GM19238 (cell line): ENCODE results near the gene MRPL46.
A peak's percentile ranks its signal among the peaks of the same experiment; 100 is the strongest.

Source experiments
- DNase-seq: peaks from one replicate; pipeline ENCODE4 v3.0.0; 2011; ENCODE audit warnings: low spot score; ENCODE audit not compliant: insufficient read length

The MRPL46 gene

GRCh38 chr15:88467073-88467934 lies at the start of gene MRPL46, which contains the start of gene MRPS11:
Gene MRPL46 (minus strand): TSS chr15:88467388. CDS start chr15:88467377, 11 bp downstream.
Gene MRPS11 (plus strand): TSS chr15:88467708. CDS start chr15:88467718, 10 bp downstream.
- peak; percentile 80 for DNase-seq

DNA sequence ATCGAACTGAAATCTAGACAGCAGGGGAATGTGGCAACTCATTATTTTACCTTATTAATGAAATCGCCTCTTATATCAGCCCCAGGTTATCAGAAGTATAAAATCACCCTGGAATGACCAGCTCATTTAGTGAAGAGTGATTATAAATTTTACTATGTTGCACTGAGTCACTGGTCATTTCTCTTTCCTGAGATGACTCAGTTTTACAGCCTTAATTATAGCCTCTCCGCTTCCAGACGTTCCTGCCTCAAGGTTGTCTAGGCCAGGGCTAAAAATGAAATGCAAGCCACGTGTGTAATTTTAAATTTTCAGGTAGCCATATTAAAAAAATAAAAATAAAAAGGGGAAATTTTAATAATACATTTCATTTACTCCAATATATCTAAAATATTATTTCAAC lies 46.0 kb upstream of the MRPL46 start:
- no peak for DNase-seq

GRCh38 chr15:88512601-88513000 lies 45.4 kb upstream of the MRPL46 start:
- DNase-seq, result no peak

DNA sequence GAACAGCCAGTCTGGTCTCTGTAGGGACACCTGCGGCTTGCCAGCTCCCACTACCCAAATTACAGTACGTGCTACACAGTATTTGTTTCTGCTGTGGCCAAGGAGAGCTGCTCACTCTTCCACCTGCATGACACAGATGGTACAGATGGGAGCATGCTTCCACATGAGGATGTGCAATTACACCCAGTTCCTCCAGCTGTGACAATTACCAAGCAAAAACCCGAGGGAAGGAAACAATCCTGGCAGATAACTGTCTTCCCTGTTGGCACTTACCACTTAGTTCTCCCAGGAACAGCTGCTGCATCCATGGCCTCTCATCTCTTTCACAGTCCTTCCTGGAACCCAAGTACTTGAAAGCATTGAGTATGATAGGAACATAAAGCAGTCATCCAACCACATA lies 44.9 kb upstream of the MRPL46 start:
- DNase-seq, result no peak

GRCh38 chr15:88511161-88511560 lies 44.0 kb upstream of the MRPL46 start:
- DNase-seq, result no peak

GRCh38 chr15:88509964-88510363 lies 42.8 kb upstream of the MRPL46 start:
- no peak for DNase-seq

DNA sequence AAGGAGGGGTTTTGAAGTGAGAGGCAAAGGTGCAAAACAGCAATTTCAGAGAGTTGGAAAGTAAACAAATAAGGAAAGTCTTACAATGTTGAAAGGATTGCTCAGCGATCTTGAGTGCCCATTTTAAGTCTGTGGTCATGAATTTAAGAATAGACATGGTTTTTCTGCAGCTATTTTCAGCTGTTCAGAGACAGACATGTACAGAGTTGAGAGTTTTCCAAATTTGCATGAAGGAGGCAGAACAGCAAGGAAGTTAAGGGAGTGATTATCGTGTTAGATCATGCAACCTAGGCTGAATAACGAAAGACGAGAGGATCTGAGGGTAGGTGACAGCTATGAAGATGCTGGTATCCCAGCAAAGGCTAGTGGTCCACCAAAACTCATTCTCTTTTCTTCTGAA lies 42.1 kb upstream of the MRPL46 start:
- DNase-seq, result no peak

GRCh38 chr15:88506628-88507027 lies 39.4 kb upstream of the MRPL46 start:
- DNase-seq, result no peak

DNA sequence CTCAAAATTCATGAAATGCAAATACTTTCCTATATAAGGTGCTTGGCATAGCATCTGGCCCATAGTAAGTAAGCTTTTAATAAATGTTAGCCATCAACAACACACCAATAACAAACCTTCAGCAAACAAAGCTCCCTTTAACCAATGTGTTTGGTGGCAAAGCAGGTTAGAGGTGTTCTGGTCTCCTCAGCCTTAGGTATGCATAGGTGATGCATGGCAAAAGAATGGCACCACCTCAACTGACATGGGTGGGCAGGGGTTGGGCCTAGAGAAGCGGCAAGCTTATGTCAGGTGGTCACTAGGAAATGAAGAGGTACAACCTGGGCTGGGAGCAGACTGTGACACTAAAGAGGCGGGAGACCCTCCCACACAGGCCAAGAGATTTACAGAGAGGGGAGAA lies 38.5 kb upstream of the MRPL46 start:
- no peak for DNase-seq

GRCh38 chr15:88504445-88504844 lies 37.3 kb upstream of the MRPL46 start:
- no peak for DNase-seq

- no peak for DNase-seq
These were observed 31.8 kb upstream of the MRPL46 start for GRCh38 chr15:88498996-88499395.

DNA sequence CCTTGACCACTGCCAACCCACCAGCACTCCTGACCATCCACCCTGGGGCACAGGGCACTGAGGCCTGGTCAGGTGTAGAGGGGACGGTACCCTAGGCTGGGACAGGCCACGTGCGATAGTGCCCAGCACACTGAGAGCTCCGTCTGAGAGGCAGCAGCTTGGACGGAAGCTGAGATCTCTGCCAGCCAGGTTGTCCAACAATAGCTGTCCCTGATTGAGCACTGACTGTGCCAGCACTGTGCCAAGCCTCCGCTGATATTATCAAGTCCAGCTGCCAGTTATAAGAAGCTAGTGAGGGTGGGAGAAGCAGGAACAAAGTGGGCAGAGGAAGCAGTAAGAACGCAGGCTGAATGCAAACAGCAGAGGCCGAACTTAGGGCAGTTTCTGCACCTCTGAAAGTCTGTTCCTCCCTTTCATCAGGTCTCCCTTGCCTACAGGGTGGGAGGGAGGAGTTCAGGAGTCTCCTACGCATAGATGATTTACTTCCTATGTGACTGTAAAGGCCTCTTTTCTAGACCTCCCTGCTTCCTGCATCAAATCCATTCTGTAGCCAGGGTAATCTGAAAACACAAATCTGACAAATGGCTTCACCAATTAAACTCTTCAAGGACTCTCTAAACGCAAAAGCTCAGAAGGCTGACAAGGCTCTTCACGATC lies 30.0 kb upstream of the MRPL46 start:
- DNase-seq, result no peak

- DNase-seq, result no peak
These were observed 26.7 kb upstream of the MRPL46 start for GRCh38 chr15:88493844-88494243.

DNA sequence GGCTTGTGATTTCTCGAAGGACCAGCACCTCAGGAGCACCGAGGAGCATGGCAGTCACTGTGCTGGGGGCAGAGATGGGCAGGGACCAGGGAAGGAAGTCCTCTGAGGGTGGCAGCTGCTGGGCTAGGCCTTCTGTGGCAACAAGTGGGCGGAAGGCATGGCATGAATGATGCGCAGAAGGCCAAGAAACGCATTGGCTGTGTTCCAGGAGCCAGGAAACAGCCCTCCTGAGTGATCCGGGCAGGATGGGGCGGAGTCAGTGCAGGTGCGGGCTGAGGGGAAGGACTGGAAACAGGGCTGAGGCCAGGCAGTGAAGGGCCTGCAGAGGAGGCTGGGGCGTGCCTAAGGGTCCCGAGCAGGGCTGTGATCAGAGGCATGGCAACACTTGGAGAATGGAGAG lies 24.0 kb upstream of the MRPL46 start:
- no peak for DNase-seq

GRCh38 chr15:88490036-88490435 lies 22.8 kb upstream of the MRPL46 start:
- DNase-seq, result no peak

- no peak for DNase-seq
These were observed 22.1 kb upstream of the MRPL46 start for GRCh38 chr15:88489321-88489720.

DNA sequence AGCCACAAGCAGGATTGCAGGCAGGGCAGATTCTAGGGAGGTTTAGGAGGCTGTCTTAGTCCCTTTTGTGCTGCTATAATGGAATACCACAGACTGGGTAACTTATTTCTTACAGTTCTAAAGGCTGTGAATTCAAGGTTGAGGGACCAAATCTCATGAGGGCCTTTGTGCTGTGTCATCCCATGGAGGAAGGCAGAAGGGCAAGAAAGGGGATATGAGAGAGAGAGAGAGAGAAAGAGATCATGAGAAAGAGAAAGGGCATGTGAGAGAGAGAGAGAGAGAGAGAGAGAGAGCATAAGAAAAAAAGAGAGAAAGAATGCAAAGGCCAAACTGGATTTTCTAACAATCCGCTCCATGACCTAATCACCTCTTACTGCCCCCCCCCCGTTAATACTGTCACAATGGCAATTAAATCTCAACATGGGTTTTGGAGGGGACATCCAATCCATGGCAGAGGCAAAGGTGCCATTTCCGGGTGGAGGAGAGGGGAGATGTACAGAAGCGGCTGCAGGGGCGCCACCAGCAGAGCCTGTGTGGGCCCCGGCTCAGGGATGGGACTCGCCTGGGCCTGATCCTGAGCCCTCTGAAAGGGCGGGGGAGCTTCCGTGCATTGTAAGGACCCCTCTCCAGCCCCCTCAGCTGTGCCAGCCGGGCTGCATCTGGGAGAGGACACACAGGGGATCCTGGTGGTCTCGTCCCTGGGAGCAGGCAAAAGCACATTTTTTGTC lies 20.8 kb upstream of the MRPL46 start:
- DNase-seq, result no peak

GRCh38 chr15:88487178-88487795 lies 20.1 kb upstream of the MRPL46 start:
- no peak for DNase-seq

GRCh38 chr15:88484682-88485331 lies 17.6 kb upstream of the MRPL46 start:
- no peak for DNase-seq

GRCh38 chr15:88482263-88482662 lies 15.1 kb upstream of the MRPL46 start:
- DNase-seq, result no peak

DNA sequence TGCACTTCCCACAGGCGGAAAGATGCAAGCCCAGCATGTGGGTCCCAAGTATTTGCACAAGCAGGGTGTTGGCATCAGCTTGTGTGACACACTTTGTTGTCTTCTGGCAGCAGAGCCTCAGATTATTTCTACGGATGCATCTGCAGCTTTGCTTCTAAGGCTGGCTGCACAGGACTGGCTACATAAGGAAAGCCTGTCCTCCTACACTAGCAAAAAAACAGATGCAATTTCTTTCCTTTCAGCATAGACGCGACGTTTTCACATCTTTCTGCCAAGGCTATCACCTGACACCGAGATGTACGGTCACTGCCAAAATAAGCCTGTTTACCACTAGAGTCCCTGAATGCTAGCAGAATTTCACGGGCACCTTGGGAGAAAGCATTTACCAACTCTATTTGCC lies 13.8 kb upstream of the MRPL46 start:
- DNase-seq, result no peak
